ENCODE results near the gene APP. TPM values are rescaled to one million over a fixed set of nuclear protein-coding genes. Genes with fewer than 3 reads are reported as not detected.

Gene APP
- total RNA-seq, 2 experiments from 2014 or later: 14.5 to 14.9 TPM

DNA sequence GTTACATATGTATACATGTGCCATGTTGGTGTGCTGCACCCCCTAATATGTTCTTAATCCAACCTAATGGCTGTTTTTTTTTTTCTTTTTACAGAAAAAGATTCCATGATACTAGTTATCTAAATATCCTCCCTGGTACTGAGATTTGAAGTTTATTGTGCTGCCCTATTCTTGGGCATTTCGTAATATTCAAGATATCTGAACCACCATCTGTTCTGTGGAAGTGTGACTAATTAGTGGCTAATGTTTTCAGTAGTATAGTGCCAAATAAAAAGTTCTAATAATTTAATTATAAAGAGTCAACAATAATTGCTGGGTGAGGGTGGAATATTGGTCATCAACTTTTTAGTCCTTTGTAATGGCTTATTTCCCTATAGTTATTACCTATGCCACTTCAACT is 218.3 kb downstream of the APP start:
- H3K27ac Mint-ChIP-seq: no peak overlapping the region
- ChIA-PET CTCF (no interaction called here), POLR2A (no interaction called here)
- DNase-seq: no peak
- no peaks in the 10 kb centered on the region for H3K9me3 Mint-ChIP-seq (ENCODE audit: insufficient read depth)
- H3K36me3 Mint-ChIP-seq (ENCODE audit: low read depth): peaks cover 2% of the 10 kb centered on the region
- no peaks in the 10 kb centered on the region for H3K4me1 Mint-ChIP-seq (ENCODE audit: low read depth)
- H3K27me3 Mint-ChIP-seq (ENCODE audit: low read depth): no peaks in the 10 kb centered on the region
- no peak overlapping the region for H3K4me3 Mint-ChIP-seq
- no peak for ATAC-seq

DNA sequence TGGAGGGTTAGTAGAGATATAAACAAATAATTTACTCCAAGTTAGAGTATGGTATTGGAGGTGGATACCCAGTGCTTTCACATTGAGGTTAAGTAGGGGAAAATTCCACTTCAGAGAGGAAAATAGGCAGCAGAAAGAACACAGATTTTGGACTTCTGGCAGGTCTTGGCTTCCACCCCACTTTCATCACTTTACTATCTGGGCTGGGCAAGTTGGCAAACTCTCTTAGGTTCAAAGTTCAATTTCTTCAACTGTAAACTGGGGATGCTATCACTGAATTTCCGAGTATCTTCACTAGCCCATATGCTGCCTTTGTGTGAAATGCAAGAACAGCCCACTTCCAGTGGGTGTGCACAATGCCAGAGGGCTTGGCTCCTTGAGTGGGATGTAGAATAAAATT is 220.9 kb downstream of the APP start:
- H3K9me3 Mint-ChIP-seq (ENCODE audit: insufficient read depth): no peaks in the 10 kb centered on the region
- no peak overlapping the region for H3K27ac Mint-ChIP-seq
- CTCF ChIA-PET: no interaction called here
- H3K4me3 Mint-ChIP-seq: no peak overlapping the region
- H3K27me3 Mint-ChIP-seq (ENCODE audit: low read depth): no peaks in the 10 kb centered on the region
- H3K36me3 Mint-ChIP-seq (ENCODE audit: low read depth): peaks cover 2% of the 10 kb centered on the region
- ATAC-seq (no peak), DNase-seq (no peak)
- POLR2A ChIA-PET: no interaction called here
- no peaks in the 10 kb centered on the region for H3K4me1 Mint-ChIP-seq (ENCODE audit: low read depth)

DNA sequence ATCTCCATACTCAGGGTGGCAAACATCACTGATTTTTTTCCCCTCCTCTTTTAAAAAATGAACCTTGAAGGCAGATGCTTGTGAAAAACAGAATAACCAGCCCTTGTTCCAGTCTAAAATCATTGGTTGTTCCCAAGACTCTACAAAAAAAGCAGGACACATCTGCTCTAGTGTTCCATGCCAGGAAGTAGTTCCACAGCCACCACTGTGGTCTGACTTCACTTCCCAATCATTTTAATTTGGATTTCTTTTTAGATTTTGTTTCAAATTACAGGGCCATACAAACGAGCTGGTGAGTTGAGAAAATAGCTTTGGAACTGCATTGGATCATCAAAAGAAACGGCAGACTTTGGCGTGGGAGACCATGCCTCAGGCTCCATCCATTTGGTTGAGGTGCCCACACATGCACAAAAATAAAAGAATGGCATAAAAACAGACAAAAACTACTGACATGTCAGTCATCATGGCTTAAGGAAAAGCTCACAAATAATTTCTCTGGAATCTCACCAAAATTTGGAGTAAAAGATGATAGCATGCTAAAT is 225.8 kb downstream of the APP start:
- Mint-ChIP-seq H3K27ac (no peak overlapping the region), H3K4me1 (ENCODE audit: low read depth) (no peaks in the 10 kb centered on the region), H3K4me3 (no peak overlapping the region), H3K9me3 (ENCODE audit: insufficient read depth) (no peaks in the 10 kb centered on the region), H3K27me3 (ENCODE audit: low read depth) (no peaks in the 10 kb centered on the region), H3K36me3 (ENCODE audit: low read depth) (no peaks in the 10 kb centered on the region)
- ChIA-PET POLR2A (no interaction called here), CTCF (no interaction called here)
- ATAC-seq: no peak
- DNase-seq: no peak

DNA sequence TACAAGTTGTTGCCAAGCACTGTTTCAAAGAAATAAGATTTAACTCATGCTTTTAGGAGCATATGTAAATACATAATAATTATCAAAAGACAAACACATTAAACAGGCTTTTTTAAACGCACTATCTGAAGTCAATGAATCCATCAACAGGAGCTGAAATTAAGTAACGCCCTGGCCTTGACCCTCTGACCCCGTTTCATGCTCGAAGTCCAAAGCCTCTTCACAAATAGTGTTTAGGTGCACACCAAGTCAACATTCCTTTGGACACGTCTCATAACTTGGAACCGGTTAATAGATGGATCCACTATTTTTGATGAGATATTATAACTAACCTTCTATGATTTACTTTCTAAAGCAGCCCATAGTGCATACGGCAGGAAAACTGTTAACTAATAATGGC is 226.5 kb downstream of the APP start:
- ChIA-PET POLR2A (no interaction called here), CTCF (no interaction called here)

DNA sequence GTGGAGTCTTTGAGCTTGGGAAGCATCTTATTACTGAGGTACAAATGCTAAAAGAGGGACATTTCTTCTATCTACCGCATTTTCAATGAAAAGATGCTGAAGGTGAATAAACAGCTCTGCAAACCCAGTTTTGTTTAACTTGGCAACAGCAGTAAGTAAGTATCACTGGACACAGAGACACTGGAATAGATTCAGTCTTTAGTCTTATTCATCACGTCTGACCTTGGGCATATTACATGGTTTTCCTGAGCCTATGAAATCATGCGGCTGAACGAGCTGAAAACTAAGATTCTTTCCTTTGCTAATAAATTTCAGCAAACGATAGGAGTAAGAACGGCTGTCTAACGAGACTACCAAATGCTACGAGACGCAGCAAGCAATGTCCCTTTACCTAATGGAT is 228.4 kb downstream of the APP start:
- H3K27ac Mint-ChIP-seq: no peak overlapping the region
- POLR2A ChIA-PET: no interaction called here
- DNase-seq: no peak
- no peaks in the 10 kb centered on the region for H3K27me3 Mint-ChIP-seq (ENCODE audit: low read depth)
- CTCF ChIA-PET: no interaction called here
- no peaks in the 10 kb centered on the region for H3K4me1 Mint-ChIP-seq (ENCODE audit: low read depth)
- no peaks in the 10 kb centered on the region for H3K9me3 Mint-ChIP-seq (ENCODE audit: insufficient read depth)
- no peaks in the 10 kb centered on the region for H3K36me3 Mint-ChIP-seq (ENCODE audit: low read depth)
- no peak overlapping the region for H3K4me3 Mint-ChIP-seq
- no peak for ATAC-seq

More for the DNA sequence above, 226.5 kb downstream of the APP start:
- no peak overlapping the region for H3K27ac Mint-ChIP-seq
- no peaks in the 10 kb centered on the region for H3K4me1 Mint-ChIP-seq (ENCODE audit: low read depth)
- H3K9me3 Mint-ChIP-seq (ENCODE audit: insufficient read depth): no peaks in the 10 kb centered on the region
- DNase-seq (no peak), ATAC-seq (no peak)
- H3K27me3 Mint-ChIP-seq (ENCODE audit: low read depth): no peaks in the 10 kb centered on the region
- H3K36me3 Mint-ChIP-seq (ENCODE audit: low read depth): no peaks in the 10 kb centered on the region
- H3K4me3 Mint-ChIP-seq: no peak overlapping the region

DNA sequence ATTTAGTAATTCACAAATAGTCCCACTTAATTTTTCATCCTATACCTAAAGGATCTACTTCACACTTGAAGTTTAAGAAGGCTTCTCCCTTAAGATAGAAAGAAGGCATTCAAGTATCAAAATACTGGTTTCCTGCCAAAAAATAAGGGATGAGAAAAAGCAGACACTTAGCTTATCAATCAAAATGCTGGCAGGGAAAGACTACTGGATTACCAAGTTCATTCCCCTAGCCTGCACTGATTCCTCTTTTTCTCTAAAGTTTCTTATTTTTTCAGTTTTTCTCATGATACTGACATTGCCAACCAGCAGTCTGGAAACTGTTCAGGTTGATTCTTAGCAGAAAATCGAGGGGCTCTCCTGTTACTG is 231.2 kb downstream of the APP start:
- POLR2A ChIA-PET: no interaction called here
- H3K36me3 Mint-ChIP-seq (ENCODE audit: low read depth): no peaks in the 10 kb centered on the region
- CTCF ChIA-PET: no interaction called here
- no peak overlapping the region for H3K27ac Mint-ChIP-seq
- peaks cover 8% of the 10 kb centered on the region for H3K4me1 Mint-ChIP-seq (ENCODE audit: low read depth)
- ATAC-seq (no peak), DNase-seq (no peak)
- no peaks in the 10 kb centered on the region for H3K27me3 Mint-ChIP-seq (ENCODE audit: low read depth)
- no peak overlapping the region for H3K4me3 Mint-ChIP-seq
- H3K9me3 Mint-ChIP-seq (ENCODE audit: insufficient read depth): no peaks in the 10 kb centered on the region

DNA sequence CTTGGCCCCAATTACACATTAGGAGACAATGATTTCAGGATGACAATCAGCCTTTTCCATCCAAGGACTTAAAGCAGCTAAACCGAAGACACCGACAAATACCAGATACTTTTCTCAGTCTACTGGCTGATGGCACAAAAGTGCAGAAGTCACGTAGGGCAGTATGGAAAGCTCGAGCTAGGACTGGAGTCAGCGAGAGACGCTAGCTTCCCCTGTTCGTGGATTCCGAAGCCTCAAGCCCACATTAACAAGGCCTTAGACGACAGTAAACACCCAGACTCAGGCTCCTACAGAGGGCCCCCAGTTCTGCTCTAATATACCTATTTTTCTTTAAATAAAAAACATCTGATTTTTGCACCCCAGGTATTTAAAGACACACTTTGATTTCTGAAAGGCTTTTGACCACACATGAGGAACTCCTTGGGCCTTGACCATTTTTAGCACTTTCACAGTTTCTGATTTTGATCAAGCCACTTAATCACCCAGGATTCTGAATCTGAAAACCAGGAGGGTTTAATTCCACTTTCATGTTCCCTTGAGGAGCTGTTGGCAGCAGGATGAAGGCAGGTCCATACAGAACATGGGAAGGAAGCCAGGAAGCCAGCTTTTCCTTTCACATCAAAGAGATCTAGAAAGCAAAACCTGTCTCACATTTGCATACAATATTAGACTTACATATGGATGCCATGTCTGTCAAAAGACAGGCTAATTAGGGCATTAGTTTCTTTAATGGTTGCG is 231.7 kb downstream of the APP start:
- ChIA-PET CTCF (no interaction called here), POLR2A (no interaction called here)
- no peak for DNase-seq
- Mint-ChIP-seq H3K27me3 (ENCODE audit: low read depth) (no peaks in the 10 kb centered on the region), H3K36me3 (ENCODE audit: low read depth) (no peaks in the 10 kb centered on the region), H3K4me1 (ENCODE audit: low read depth) (peaks cover 11% of the 10 kb centered on the region), H3K9me3 (ENCODE audit: insufficient read depth) (no peaks in the 10 kb centered on the region), H3K4me3 (no peak overlapping the region), H3K27ac (no peak overlapping the region)
- ATAC-seq: no peak

DNA sequence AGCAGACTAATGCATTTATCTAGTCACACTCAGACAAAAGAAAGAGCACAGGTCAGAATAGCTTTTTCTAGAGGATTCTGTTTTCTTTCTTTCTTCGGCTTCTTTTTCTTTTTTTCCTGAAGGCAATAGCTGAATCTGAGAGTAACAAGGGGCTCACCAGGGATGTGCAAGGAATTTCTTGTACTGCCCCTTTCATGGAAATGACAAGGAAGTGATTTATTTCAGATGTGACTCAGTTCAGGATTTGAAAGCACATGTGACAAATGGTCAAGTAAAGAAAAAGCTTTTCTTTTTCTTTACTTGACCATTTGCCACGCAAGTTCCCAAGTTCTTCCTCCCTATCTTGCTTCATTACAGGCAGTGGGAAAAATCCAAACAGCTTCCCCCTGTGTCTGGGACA is 233.8 kb downstream of the APP start:
- H3K9me3 Mint-ChIP-seq (ENCODE audit: insufficient read depth): no peaks in the 10 kb centered on the region
- DNase-seq: no peak
- H3K27ac Mint-ChIP-seq: no peak overlapping the region
- no peaks in the 10 kb centered on the region for H3K27me3 Mint-ChIP-seq (ENCODE audit: low read depth)
- H3K4me1 Mint-ChIP-seq (ENCODE audit: low read depth): peaks cover 11% of the 10 kb centered on the region
- no peak for ATAC-seq
- CTCF ChIA-PET: no interaction called here
- no peak overlapping the region for H3K4me3 Mint-ChIP-seq
- POLR2A ChIA-PET: no interaction called here
- H3K36me3 Mint-ChIP-seq (ENCODE audit: low read depth): no peaks in the 10 kb centered on the region

DNA sequence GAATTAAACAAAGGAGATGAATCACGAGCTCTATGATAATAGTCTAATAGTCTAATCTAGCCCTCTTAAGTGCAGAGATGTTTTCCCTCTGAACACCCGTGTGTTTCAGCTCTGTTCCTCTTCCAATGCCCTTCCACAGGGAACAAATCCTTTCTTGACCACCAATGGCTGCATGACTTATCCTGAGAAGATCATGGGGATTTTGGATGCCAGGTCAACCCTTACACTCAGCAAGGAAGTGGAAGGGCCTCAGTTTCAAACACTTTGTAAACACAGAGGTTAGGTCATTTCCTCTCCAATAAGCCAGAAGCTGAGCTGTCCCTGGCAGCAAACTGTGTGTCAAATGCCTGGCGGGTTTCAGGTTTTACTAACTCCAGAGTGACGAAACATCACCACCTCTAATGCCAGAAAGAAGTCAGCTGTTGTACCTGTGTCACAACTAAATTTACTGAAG is 235.8 kb downstream of the APP start:
- ATAC-seq: no peak
- peak; percentile 31 for DNase-seq
- POLR2A ChIA-PET: no interaction called here

DNA sequence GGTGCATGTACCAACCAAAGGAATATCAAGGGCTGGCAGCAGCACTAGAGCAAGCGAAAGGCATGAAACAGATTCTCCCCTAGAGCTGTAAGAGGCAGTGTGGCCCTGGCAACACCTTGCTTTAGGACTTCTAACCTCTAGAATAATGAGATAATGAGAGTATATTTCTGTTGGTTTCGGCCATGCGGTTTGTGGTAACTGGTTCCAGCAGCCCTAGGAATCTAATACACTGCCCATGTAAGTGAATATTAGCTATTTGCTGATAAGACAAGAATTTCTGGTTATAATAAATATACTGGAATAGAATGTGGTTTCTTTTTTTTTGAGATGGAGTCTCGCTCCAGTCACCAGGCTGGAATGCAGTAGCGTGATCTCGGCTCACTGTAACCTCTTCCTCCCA is 236.4 kb downstream of the APP start:
- Mint-ChIP-seq H3K27me3 (ENCODE audit: low read depth) (no peaks in the 10 kb centered on the region), H3K9me3 (ENCODE audit: insufficient read depth) (no peaks in the 10 kb centered on the region), H3K27ac (peak overlapping the region; percentile 54), H3K4me1 (ENCODE audit: low read depth) (peaks cover 11% of the 10 kb centered on the region), H3K4me3 (no peak overlapping the region), H3K36me3 (ENCODE audit: low read depth) (no peaks in the 10 kb centered on the region)
- ChIA-PET CTCF (no interaction called here), POLR2A (no interaction called here)
- DNase-seq (no peak), ATAC-seq (no peak)

More for the DNA sequence above, 235.8 kb downstream of the APP start:
- CTCF ChIA-PET: no interaction called here
- Mint-ChIP-seq H3K27me3 (ENCODE audit: low read depth) (no peaks in the 10 kb centered on the region), H3K4me1 (ENCODE audit: low read depth) (peaks cover 11% of the 10 kb centered on the region), H3K27ac (peak overlapping the region; percentile 70), H3K9me3 (ENCODE audit: insufficient read depth) (no peaks in the 10 kb centered on the region), H3K36me3 (ENCODE audit: low read depth) (no peaks in the 10 kb centered on the region), H3K4me3 (no peak overlapping the region)

DNA sequence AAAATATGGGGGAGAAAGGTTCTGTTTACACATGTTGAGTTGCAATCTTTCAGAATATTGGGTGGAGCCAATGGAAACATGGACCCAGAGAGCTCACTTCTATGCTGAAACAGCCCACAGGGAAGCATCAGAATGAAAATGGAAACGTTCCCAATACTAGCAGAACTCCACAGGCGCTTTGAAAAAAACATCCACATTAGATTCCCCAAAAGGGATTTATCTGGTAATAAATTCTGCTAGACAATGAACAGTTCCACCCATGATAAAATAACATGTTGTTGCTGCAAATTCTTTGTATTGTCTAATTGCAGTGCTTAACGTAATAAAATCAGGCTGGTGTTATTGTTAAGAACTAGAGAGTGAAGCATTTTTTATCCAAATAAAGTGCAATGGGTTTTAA is 238.8 kb downstream of the APP start:
- Mint-ChIP-seq H3K27ac (no peak overlapping the region), H3K27me3 (ENCODE audit: low read depth) (no peaks in the 10 kb centered on the region), H3K4me1 (ENCODE audit: low read depth) (peaks cover 11% of the 10 kb centered on the region), H3K9me3 (ENCODE audit: insufficient read depth) (no peaks in the 10 kb centered on the region), H3K4me3 (no peak overlapping the region), H3K36me3 (ENCODE audit: low read depth) (no peaks in the 10 kb centered on the region)
- ATAC-seq: no peak
- no peak for DNase-seq
- ChIA-PET POLR2A (no interaction called here), CTCF (no interaction called here)

DNA sequence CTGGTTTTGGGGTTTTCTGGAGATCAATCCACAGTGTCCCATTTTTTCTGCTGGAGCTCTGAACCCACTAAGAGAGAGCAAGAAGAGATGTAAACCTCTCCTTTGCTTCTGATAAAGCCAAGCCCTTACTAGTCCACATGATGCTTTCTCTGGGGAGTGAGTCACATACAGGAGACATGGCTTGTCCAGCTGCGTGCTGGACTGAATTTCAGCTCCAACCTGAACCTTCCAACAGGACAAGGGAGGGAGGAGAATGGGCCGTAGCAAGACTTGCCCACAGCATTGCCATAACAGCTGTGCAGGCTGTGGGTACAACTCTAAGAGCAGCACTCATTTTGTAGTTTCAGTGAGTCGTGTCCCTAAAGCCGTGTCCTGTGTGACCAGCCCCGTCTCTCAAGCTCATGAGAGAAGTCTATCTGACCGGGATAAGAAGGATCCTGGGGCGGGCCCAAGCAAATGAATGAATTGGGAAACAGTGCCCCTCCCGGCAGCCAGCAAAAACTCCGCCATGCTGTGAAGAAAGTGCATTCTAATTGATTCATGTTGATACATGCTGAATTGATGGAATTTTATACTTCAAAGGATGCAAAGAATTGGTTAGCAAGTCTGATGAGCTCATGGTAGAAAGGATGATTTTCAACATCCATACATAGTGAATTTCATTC is 240.6 kb downstream of the APP start:
- ATAC-seq (no peak), DNase-seq (no peak)
- Mint-ChIP-seq H3K4me3 (no peak overlapping the region), H3K9me3 (ENCODE audit: insufficient read depth) (no peaks in the 10 kb centered on the region), H3K27ac (no peak overlapping the region), H3K27me3 (ENCODE audit: low read depth) (no peaks in the 10 kb centered on the region), H3K36me3 (ENCODE audit: low read depth) (peaks cover 1% of the 10 kb centered on the region), H3K4me1 (ENCODE audit: low read depth) (peaks cover 12% of the 10 kb centered on the region)
- ChIA-PET CTCF (interaction anchor here (1.4 kb wide), 1 partner anchor 26 kb away, joined by 3 read pairs; no protein-coding TSS in a partner anchor), POLR2A (no interaction called here)

Measured in activated CD8-positive, alpha-beta T cell treated with anti-CD3 and anti-CD28 coated beads, Interleukin-2, amount 10 ng/mL, durations not matched to agents 7 days and 5 days (primary cell).